ENCODE measurements around the gene FRMPD2.
"Not testable (repeated sequence)": the region's sequence is repeated elsewhere in the genome, so short reads cannot be mapped to it uniquely, and the experiment has no call there.

DNA sequence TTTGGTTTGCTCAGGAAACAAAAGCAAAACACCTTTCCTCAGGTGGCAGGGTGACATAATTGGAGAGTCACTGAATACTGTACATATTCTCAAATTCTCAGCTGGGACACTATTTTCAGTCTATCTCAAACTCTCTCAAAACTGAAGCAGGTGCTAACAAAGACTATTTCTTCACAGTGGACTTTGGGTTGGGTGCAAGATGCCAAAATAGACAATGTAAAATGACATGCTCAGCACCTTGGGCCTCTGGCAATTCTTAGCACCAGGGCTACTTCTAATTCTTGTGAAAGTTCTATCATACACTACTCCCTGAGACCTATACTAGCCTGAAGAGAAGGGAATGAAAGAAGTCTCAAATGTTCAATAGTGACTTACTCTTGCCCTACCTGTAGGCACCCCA, 151.9 kb downstream of the FRMPD2 start:
- TF ChIP-seq, protein P1, sequence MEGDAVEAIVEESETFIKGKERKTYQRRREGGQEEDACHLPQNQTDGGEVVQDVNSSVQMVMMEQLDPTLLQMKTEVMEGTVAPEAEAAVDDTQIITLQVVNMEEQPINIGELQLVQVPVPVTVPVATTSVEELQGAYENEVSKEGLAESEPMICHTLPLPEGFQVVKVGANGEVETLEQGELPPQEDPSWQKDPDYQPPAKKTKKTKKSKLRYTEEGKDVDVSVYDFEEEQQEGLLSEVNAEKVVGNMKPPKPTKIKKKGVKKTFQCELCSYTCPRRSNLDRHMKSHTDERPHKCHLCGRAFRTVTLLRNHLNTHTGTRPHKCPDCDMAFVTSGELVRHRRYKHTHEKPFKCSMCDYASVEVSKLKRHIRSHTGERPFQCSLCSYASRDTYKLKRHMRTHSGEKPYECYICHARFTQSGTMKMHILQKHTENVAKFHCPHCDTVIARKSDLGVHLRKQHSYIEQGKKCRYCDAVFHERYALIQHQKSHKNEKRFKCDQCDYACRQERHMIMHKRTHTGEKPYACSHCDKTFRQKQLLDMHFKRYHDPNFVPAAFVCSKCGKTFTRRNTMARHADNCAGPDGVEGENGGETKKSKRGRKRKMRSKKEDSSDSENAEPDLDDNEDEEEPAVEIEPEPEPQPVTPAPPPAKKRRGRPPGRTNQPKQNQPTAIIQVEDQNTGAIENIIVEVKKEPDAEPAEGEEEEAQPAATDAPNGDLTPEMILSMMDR (IDR thresholded peaks at IDR 0.05) = not testable (repeated sequence)
- not testable (repeated sequence) for TF ChIP-seq POLR2A (IDR thresholded peaks at IDR 0.05)

Data from transverse colon (tissue), 3 donors.